Measurements from ENCODE around the gene TCF25. TPM values are rescaled to one million over a fixed set of nuclear protein-coding genes. Genes with fewer than 3 reads are reported as not detected.

TCF25 gene
- total RNA-seq, 1 experiment from 2014 or later = 79.6 TPM

DNA sequence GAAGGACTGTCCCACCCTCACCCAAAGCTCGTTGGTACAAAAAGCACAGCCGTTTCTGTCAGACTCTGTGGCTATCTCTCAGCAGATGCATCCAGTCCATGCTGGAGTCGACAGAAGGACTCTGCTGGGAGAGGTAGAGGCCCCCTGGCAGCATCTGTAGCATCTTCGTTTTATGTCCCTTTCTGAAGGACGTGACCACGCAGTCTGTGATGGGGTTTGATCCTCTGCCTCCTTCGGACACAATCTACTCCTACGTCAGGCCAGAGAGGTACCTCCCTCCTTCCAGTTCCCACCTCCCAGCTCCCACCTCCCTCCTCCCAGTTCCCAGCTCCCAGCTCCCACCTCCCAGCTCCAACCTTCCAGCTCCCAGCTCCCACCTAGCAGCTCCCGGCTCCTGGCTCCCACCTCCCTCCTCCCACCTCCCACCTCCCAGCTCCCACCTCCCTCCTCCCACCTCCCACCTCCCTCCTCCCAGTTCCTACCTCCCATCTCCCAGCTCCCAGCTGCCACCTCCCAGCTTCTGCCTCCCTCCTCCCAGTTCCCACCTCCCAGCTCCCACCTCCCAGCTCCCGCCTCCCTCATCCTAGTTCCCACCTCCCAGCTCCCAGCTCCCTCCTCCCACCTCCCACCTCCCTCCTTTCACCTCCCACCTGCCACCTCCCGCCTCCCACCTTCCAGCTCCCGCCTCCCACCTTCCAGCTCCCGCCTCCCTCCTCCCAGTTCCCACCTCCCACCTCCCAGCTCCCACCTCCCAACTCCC is 33.8 kb downstream of the TCF25 start:
- no peak for TF ChIP-seq EZH2phosphoT487 (IDR thresholded peaks at IDR 0.05; ENCODE audit: borderline replicate concordance, low read length)
- no peak for TF ChIP-seq EZH2 (IDR thresholded peaks at IDR 0.05; ENCODE audit: low read length, unreplicated experiment)
- TF ChIP-seq, protein P1, sequence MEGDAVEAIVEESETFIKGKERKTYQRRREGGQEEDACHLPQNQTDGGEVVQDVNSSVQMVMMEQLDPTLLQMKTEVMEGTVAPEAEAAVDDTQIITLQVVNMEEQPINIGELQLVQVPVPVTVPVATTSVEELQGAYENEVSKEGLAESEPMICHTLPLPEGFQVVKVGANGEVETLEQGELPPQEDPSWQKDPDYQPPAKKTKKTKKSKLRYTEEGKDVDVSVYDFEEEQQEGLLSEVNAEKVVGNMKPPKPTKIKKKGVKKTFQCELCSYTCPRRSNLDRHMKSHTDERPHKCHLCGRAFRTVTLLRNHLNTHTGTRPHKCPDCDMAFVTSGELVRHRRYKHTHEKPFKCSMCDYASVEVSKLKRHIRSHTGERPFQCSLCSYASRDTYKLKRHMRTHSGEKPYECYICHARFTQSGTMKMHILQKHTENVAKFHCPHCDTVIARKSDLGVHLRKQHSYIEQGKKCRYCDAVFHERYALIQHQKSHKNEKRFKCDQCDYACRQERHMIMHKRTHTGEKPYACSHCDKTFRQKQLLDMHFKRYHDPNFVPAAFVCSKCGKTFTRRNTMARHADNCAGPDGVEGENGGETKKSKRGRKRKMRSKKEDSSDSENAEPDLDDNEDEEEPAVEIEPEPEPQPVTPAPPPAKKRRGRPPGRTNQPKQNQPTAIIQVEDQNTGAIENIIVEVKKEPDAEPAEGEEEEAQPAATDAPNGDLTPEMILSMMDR (conservative IDR thresholded peaks at IDR 0.05; ENCODE audit: low read depth, low read length) = no peak
- Histone ChIP-seq H3K79me2 (ENCODE audit: low read length) (no peaks in the 10 kb centered on the region), H3K27me3 (ENCODE audit: low read length) (no peaks in the 10 kb centered on the region), H3K4me2 (ENCODE audit: low read length) (no peak overlapping the region), H3K36me3 (ENCODE audit: low read depth, low read length) (peaks cover 23% of the 10 kb centered on the region), H3K9me2 (replicated peaks; ENCODE audit: low read length) (no peaks in the 10 kb centered on the region), H3K4me3 (ENCODE audit: low read length) (no peak overlapping the region), H3K9ac (ENCODE audit: low read length) (no peak overlapping the region), H4K20me1 (ENCODE audit: low read length) (no peaks in the 10 kb centered on the region), H3K4me1 (ENCODE audit: insufficient read depth, low read length) (no peaks in the 10 kb centered on the region), H3K27ac (ENCODE audit: low read length) (no peak overlapping the region), H3F3A (ENCODE audit: low read length, unreplicated experiment) (no peaks in the 10 kb centered on the region), H3K9me3 (ENCODE audit: low read length) (no peaks in the 10 kb centered on the region), H2AFZ (ENCODE audit: low read length) (no peak overlapping the region)
- BruUV-seq (replicated peaks) = no TSS peak
- CTCF ChIA-PET = no interaction called here
- DNase-seq (no peak), ATAC-seq (no peak)
- intact Hi-C loops (cut with micrococcal nuclease) = no loop called here
- POLR2A ChIA-PET (ENCODE audit: unreplicated experiment) = no interaction called here

DNA sequence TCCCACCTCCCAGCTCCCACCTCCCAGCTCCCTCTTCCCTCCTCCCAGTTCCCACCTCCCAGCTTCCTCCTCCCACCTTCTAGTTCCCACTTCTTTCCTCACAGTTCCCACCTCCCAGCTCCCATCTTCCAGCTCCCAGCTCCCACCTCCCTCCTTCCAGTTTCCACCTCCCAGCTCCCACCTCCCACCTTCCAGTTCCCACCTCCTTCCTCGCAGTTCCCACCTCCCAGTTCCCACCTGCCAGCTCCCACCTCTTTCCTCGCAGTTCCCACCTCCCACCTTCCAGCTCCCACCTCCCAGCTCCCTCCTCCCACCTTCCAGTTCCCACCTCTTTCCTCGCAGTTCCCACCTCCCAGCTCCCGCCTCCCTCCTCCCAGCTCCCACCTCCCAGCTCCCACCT is 34.8 kb downstream of the TCF25 start:
- no peaks in the 10 kb centered on the region for H3K79me2 ChIP-seq (ENCODE audit: low read length)

More for the DNA sequence above, 34.8 kb downstream of the TCF25 start:
- Histone ChIP-seq H2AFZ (ENCODE audit: low read length) (no peak overlapping the region), H3K4me1 (ENCODE audit: insufficient read depth, low read length) (no peaks in the 10 kb centered on the region), H4K20me1 (ENCODE audit: low read length) (no peaks in the 10 kb centered on the region), H3K27ac (ENCODE audit: low read length) (no peak overlapping the region), H3F3A (ENCODE audit: low read length, unreplicated experiment) (no peaks in the 10 kb centered on the region), H3K27me3 (ENCODE audit: low read length) (no peaks in the 10 kb centered on the region), H3K4me2 (ENCODE audit: low read length) (no peak overlapping the region), H3K4me3 (ENCODE audit: low read length) (no peak overlapping the region), H3K9me2 (replicated peaks; ENCODE audit: low read length) (no peaks in the 10 kb centered on the region), H3K9ac (ENCODE audit: low read length) (no peak overlapping the region), H3K9me3 (ENCODE audit: low read length) (no peaks in the 10 kb centered on the region), H3K36me3 (ENCODE audit: low read depth, low read length) (peaks cover 23% of the 10 kb centered on the region)
- no peak for DNase-seq
- no peak for ATAC-seq
- CTCF ChIA-PET = no interaction called here
- intact Hi-C loops (cut with micrococcal nuclease) = no loop called here
- TF ChIP-seq, protein P1 (conservative IDR thresholded peaks at IDR 0.05; ENCODE audit: low read depth, low read length) = no peak
- no peak for TF ChIP-seq EZH2 (IDR thresholded peaks at IDR 0.05; ENCODE audit: low read length, unreplicated experiment)
- TF ChIP-seq EZH2phosphoT487 (IDR thresholded peaks at IDR 0.05; ENCODE audit: borderline replicate concordance, low read length) = no peak
- POLR2A ChIA-PET (ENCODE audit: unreplicated experiment) = no interaction called here
- BruUV-seq (replicated peaks) = no TSS peak

Data from PC-3 (cell line).